B cell (primary cell): ENCODE data around the gene LIPG. TPM values are rescaled to one million over a fixed set of nuclear protein-coding genes. Genes with fewer than 3 reads are reported as not detected.

ENCODE experiments used
- ATAC-seq: fragments of 200-7000 bp; cut with Tn5 transposase; one replicate; pipeline ENCODE4 v1.10.0; 2021; ENCODE audit warnings: low read depth, mild to moderate bottlenecking, moderate number of reproducible peaks, moderate library complexity
- CTCF ChIA-PET: fragments of 350-600 bp; sonication (Branson Sonifier 250); formaldehyde crosslinking; loops from one replicate; lab custom pipeline; 2021; ENCODE audit warnings: antibody characterized with exemption, inconsistent platforms; lab: Charles Lee
- POLR2A ChIA-PET: fragments of 350-600 bp; sonication (Branson Sonifier 250); formaldehyde crosslinking; loops from one replicate; lab custom pipeline; 2021; ENCODE audit warnings: antibody characterized with exemption; lab: Charles Lee
- DNase-seq: peaks from one replicate; pipeline ENCODE4 v3.0.0; 2013
- H2AFZ ChIP-seq: 2 replicates; pipeline ENCODE4 v1.6.1; 2012; ENCODE audit warnings: mild to moderate bottlenecking, low read depth, low read length; ENCODE audit not compliant: insufficient read depth, poor library complexity, severe bottlenecking
- H3K27ac ChIP-seq, 2 donors: 1 replicate in 1 of 2; 2 replicates in 1 of 2; pipeline ENCODE4 v1.5.1; 2012 to 2013; ENCODE audit warnings: low read length in 2 of 2, mild to moderate bottlenecking in 2 of 2, moderate library complexity in 1 of 2
- H3K27me3 ChIP-seq, 4 experiments: fragments of 200-600 bp in 1 of 4; sonication (generic) in 1 of 4; replicated peaks in 1 of 4; 1 replicate in 2 of 4; 2 replicates in 2 of 4; pipeline versions ENCODE4 v1.6.1 to v1.7.0; 2013 to 2016; ENCODE audit warnings: low read length in 3 of 4, mild to moderate bottlenecking in 2 of 4, mixed read lengths in 1 of 4, moderate library complexity in 1 of 4; ENCODE audit not compliant: insufficient read depth in 4 of 4, control insufficient read depth in 3 of 4; ENCODE audit errors: control extremely low read depth in 1 of 4
- H3K36me3 ChIP-seq, 2 experiments: replicated peaks in 1 of 2; 1 replicate in 1 of 2; 2 replicates in 1 of 2; pipeline versions ENCODE4 v1.6.1 to v1.7.1; 2013; ENCODE audit warnings: low read length in 1 of 2; ENCODE audit not compliant: insufficient read depth in 2 of 2, control insufficient read depth in 1 of 2; ENCODE audit errors: control extremely low read depth in 1 of 2, extremely low read depth in 1 of 2
- H3K4me1 ChIP-seq, 2 donors: fragments of 200-600 bp in 1 of 2; sonication (generic) in 1 of 2; 1 replicate in 1 of 2; 2 replicates in 1 of 2; pipeline versions ENCODE4 v1.5.1 to v1.6.1; 2013 to 2017; ENCODE audit warnings: low read length in 2 of 2; ENCODE audit not compliant: control insufficient read depth in 2 of 2, insufficient read depth in 2 of 2
- H3K4me2 ChIP-seq: replicated peaks from 2 replicates; pipeline ENCODE3; 2012; ENCODE audit warnings: mild to moderate bottlenecking, low read depth, low read length; ENCODE audit not compliant: poor library complexity, severe bottlenecking
- H3K4me3 ChIP-seq, 5 experiments: fragments of 200-600 bp in 1 of 5; sonication (generic) in 1 of 5; 1 replicate in 3 of 5; 2 replicates in 2 of 5; pipeline versions ENCODE4 v1.5.1 to v1.7.0; 2011 to 2016; ENCODE audit warnings: low read length in 4 of 5, mild to moderate bottlenecking in 4 of 5, low read depth in 2 of 5, control low read depth in 1 of 5, moderate library complexity in 1 of 5; ENCODE audit not compliant: insufficient read depth in 1 of 5; ENCODE audit errors: control extremely low read depth in 1 of 5, extremely low read depth in 1 of 5
- H3K79me2 ChIP-seq: fragments of 200-600 bp; sonication (generic); one replicate; pipeline ENCODE4 v1.6.0; 2016; ENCODE audit warnings: low read length; ENCODE audit not compliant: control insufficient read depth, insufficient read depth
- H3K9ac ChIP-seq: fragments of 200-600 bp; sonication (generic); 2 replicates; pipeline ENCODE4 v1.6.1; 2017; ENCODE audit warnings: mild to moderate bottlenecking, low read length, moderate library complexity
- H3K9me3 ChIP-seq, 3 donors: one replicate each; pipeline versions ENCODE4 v1.6.1 to v1.7.1; 2013; ENCODE audit warnings: low read length in 2 of 3; ENCODE audit not compliant: control insufficient read depth in 2 of 3, insufficient read depth in 1 of 3; ENCODE audit errors: control extremely low read depth in 1 of 3
- H4K20me1 ChIP-seq: 2 replicates; pipeline ENCODE4 v1.6.0; 2012; ENCODE audit warnings: mild to moderate bottlenecking, low read length; ENCODE audit not compliant: insufficient read depth, control insufficient read depth, poor library complexity, severe bottlenecking
- H3K27ac Mint-ChIP-seq: one replicate; pipeline ENCODE4 v1.8.0; 2021; ENCODE audit warnings: mixed read lengths
- H3K27me3 Mint-ChIP-seq: one replicate; pipeline ENCODE4 v1.8.0; 2021; ENCODE audit warnings: mixed read lengths
- H3K4me1 Mint-ChIP-seq: one replicate; pipeline ENCODE4 v1.8.0; 2021; ENCODE audit warnings: mixed read lengths
- H3K4me3 Mint-ChIP-seq: one replicate; pipeline ENCODE4 v1.8.0; 2021; ENCODE audit warnings: mixed read lengths
- H3K9me3 Mint-ChIP-seq: one replicate; pipeline ENCODE4 v1.8.0; 2022; ENCODE audit warnings: mixed read lengths; ENCODE audit not compliant: insufficient read depth
- CTCF ChIP-seq: fragments of 200-600 bp; IDR thresholded peaks from one replicate; pipeline ENCODE4 v1.8.0; 2022; ENCODE audit warnings: antibody characterized with exemption, mild to moderate bottlenecking
- EZH2 ChIP-seq: IDR thresholded peaks from 2 replicates; pipeline ENCODE4 v1.6.1; 2012; ENCODE audit warnings: borderline replicate concordance, low read depth, mild to moderate bottlenecking, moderate library complexity, low read length; ENCODE audit not compliant: insufficient read depth, poor library complexity, severe bottlenecking
- WGBS: methylation state at CpG from one replicate; pipeline ENCODE4 v1.1.5; 2013; ENCODE audit warnings: missing lambda C conversion rate; ENCODE audit not compliant: insufficient coverage; 5-methylcytosine and 5-hydroxymethylcytosine counted together
- intact Hi-C: fragments of 100-400 bp; cut with micrococcal nuclease; formaldehyde crosslinking; loops from one replicate; pipeline ENCODE4 v1.10.0; 2022
- polyA plus RNA-seq: library from polyadenylated mRNA; depleted of rRNA; stranded (reverse); fragments of >200 nt; gene quantifications from 2 replicates; pipeline ENCODE4 v1.2.3, GENCODE V29; 2012
- total RNA-seq, 2 donors: library from RNA; stranded (reverse); fragments of 120-200 nt in 1 of 2; gene quantifications; 1 replicate in 1 of 2; 2 replicates in 1 of 2; pipeline versions ENCODE4 v1.2.3 to v1.2.4, GENCODE V29; 2013 to 2022

LIPG gene
- total and polyA plus RNA-seq, 2 donors (not counting 1 experiment from before 2014, with no cell fraction given) = not detected

DNA sequence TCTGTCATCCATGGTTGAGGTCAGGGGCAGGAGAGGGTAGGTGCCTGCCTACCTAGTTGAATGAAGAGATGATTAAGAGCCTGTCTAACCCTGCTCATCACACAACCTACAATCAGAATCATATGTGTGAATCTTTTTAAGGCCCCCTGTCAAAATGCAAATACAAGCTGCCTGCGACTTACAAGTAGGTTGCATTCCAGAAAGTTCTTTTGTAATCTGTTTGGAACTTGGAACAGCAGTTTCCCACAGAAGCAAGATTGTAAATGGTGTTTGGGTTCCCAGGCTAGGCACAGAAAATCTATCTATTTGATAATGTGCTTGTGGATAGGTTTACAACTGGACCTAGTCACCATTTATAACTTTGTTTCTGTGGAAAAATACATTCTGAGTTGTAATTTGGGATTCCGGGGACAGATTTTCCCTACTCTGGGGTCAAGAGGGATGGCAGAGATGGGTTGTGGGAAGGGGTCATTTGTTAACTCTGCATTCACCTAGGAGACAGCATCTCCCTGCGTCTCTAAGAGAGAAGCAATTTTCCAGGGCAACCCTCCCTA lies 4.4 kb downstream of the LIPG start:
- H3K27me3 ChIP-seq = peaks cover 0 to 42% (median 24%) of the 10 kb centered on the region in 4 experiments
- no peak for TF ChIP-seq CTCF
- no peak for TF ChIP-seq EZH2
- Mint-ChIP-seq H3K9me3 (no peaks in the 10 kb centered on the region), H3K27me3 (peaks cover 55% of the 10 kb centered on the region), H3K4me1 (peaks cover 18% of the 10 kb centered on the region), H3K4me3 (no peak overlapping the region), H3K27ac (no peak overlapping the region)
- ATAC-seq (no peak), DNase-seq (no peak)
- intact Hi-C loops = no loop called here
- no peaks in the 10 kb centered on the region for H3K36me3 ChIP-seq
- ChIA-PET POLR2A (no interaction called here), CTCF (no interaction called here)
- H3K9me3 ChIP-seq = peaks cover 0 to 13% (median 0%) of the 10 kb centered on the region in 3 donors
- no peak overlapping the region for H2AFZ ChIP-seq
- no peak overlapping the region for H3K9ac ChIP-seq
- no peaks in the 10 kb centered on the region for H4K20me1 ChIP-seq
- no peaks in the 10 kb centered on the region for H3K79me2 ChIP-seq
- H3K4me3 ChIP-seq = no peak overlapping the region
- no peak overlapping the region for H3K4me2 ChIP-seq
- no peak overlapping the region for H3K27ac ChIP-seq
- peaks cover 14 to 22% of the 10 kb centered on the region in 2 donors for H3K4me1 ChIP-seq
- WGBS = 69% methylated on average over 2 of the region's 3 CpGs

DNA sequence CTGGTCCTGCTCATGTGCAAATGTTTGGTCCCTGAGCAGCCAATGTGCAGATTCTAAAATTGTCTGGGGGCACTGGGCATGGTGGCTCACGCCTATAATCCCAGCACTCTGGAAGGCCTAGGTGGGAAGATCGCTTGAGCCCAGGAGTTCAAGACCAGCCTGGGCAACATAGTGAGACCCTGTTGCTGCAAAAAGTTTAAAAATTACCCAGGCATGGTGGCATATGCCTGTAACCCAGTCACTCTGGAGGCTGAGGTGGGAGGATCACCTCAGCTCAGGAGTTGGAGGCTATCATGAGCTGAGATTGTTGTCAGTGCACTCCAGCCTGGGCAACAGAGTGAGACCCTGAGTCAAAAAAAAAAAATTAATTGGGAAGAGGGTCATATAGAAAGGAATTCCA lies 5.1 kb downstream of the LIPG start:
- DNase-seq = no peak
- peaks cover 48% of the 10 kb centered on the region for H3K27me3 Mint-ChIP-seq
- peaks cover 7 to 15% of the 10 kb centered on the region in 2 donors for H3K4me1 ChIP-seq
- no peak overlapping the region for H3K27ac ChIP-seq
- H3K27ac Mint-ChIP-seq = no peak overlapping the region
- no peak overlapping the region for H3K4me3 Mint-ChIP-seq
- intact Hi-C loops = no loop called here
- H3K36me3 ChIP-seq = no peaks in the 10 kb centered on the region
- ChIA-PET POLR2A (no interaction called here), CTCF (no interaction called here)
- H3K4me3 ChIP-seq = no peak overlapping the region
- peaks cover 0 to 6% (median 0%) of the 10 kb centered on the region in 3 donors for H3K9me3 ChIP-seq
- no peaks in the 10 kb centered on the region for H3K9me3 Mint-ChIP-seq
- WGBS = 95% methylated on average over 2 of the region's 2 CpGs
- peaks cover 12% of the 10 kb centered on the region for H3K4me1 Mint-ChIP-seq
- H3K4me2 ChIP-seq = no peak overlapping the region
- no peak overlapping the region for H2AFZ ChIP-seq
- H3K79me2 ChIP-seq = no peaks in the 10 kb centered on the region
- ATAC-seq = no peak
- no peaks in the 10 kb centered on the region for H4K20me1 ChIP-seq
- H3K9ac ChIP-seq = no peak overlapping the region
- TF ChIP-seq EZH2 = no peak
- no peak for TF ChIP-seq CTCF
- peaks cover 0 to 35% (median 20%) of the 10 kb centered on the region in 4 experiments for H3K27me3 ChIP-seq
